Peyer's patch (tissue), 4 donors: ENCODE measurements around the gene FOXL3.

Source experiments
- CTCF ChIP-seq, 6 experiments: fragments of 450-650 bp in 4 of 6; fragments of 200-600 bp in 2 of 6; sonication (generic) in 1 of 6; IDR thresholded peaks; one replicate each; pipeline ENCODE4 v1.5.1; 2017 to 2019; ENCODE audit warnings: antibody characterized with exemption in 6 of 6, mild to moderate bottlenecking in 3 of 6, moderate library complexity in 1 of 6
- POLR2A ChIP-seq, 2 donors: fragments of 450-650 bp; IDR thresholded peaks; one replicate each; pipeline ENCODE4 v1.5.1; 2017; ENCODE audit warnings: antibody characterized with exemption in 2 of 2, mild to moderate bottlenecking in 2 of 2, moderate library complexity in 2 of 2

- TF ChIP-seq CTCF (IDR thresholded peaks at IDR 0.05) (no peak), POLR2A (IDR thresholded peaks at IDR 0.05) (no peak)
Observed at GRCh38 chr7:326273-326672, 36.3 kb downstream of the FOXL3 start.
